IMR-90 (cell line): ENCODE results near the gene ZBTB46.

ENCODE experiments used
- CTCF ChIP-seq: conservative IDR thresholded peaks from 2 replicates; pipeline ENCODE4 v1.5.1; 2012; ENCODE audit warnings: mild to moderate bottlenecking, low read depth, low read length, improper control_type of control experiment
- FOS ChIP-seq: fragments of 150-350 bp; IDR thresholded peaks from 2 replicates; pipeline ENCODE4 v1.6.1; 2016; ENCODE audit warnings: low read depth, low read length
- MAFK ChIP-seq: IDR thresholded peaks from 2 replicates; pipeline ENCODE4 v1.6.1; 2012; ENCODE audit warnings: low read depth, low read length, improper control_type of control experiment
- MAZ ChIP-seq: IDR thresholded peaks from 2 replicates; pipeline ENCODE4 v1.6.1; 2012; ENCODE audit warnings: low read depth, mild to moderate bottlenecking, low read length, improper control_type of control experiment, moderate library complexity, borderline replicate concordance
- POLR2A ChIP-seq: IDR thresholded peaks from 2 replicates; pipeline ENCODE4 v1.6.1; 2012; ENCODE audit warnings: mild to moderate bottlenecking, low read depth, low read length
- RCOR1 ChIP-seq: IDR thresholded peaks from 2 replicates; pipeline ENCODE4 v1.6.1; 2012; ENCODE audit warnings: mild to moderate bottlenecking, low read length, improper control_type of control experiment; ENCODE audit not compliant: insufficient replicate concordance

- no peak for TF ChIP-seq CTCF
- TF ChIP-seq RCOR1, result no peak
- TF ChIP-seq FOS, result no peak
- TF ChIP-seq POLR2A, result no peak
- no peak for TF ChIP-seq MAFK
- TF ChIP-seq MAZ, result no peak
These were observed 16.0 kb downstream of the ZBTB46 start for GRCh38 chr20:63814891-63815614.
